Karpas-422 (cell line): ENCODE measurements around the gene EPN3. TPM values are rescaled to one million over a fixed set of nuclear protein-coding genes. Genes with fewer than 3 reads are reported as not detected.

Experiments
- DNase-seq: peaks from one replicate; pipeline ENCODE4 v3.0.0-alpha.2; 2015
- H2AFZ ChIP-seq: fragments of 200-600 bp; sonication (generic); 2 replicates; pipeline ENCODE4 v1.6.1; 2014; ENCODE audit warnings: antibody characterized with exemption, low read length, mixed read lengths
- H3K27ac ChIP-seq: fragments of 200-600 bp; sonication (generic); 2 replicates; pipeline ENCODE4 v1.5.1; 2014; ENCODE audit warnings: mild to moderate bottlenecking, low read length, moderate library complexity
- H3K27me3 ChIP-seq: fragments of 200-600 bp; sonication (generic); 2 replicates; pipeline ENCODE4 v1.6.1; 2014; ENCODE audit warnings: low read length, mixed read lengths
- H3K36me3 ChIP-seq: fragments of 200-600 bp; sonication (generic); 2 replicates; pipeline ENCODE4 v1.6.1; 2014; ENCODE audit warnings: low read length, mixed read lengths; ENCODE audit not compliant: insufficient read depth
- H3K4me1 ChIP-seq: fragments of 200-600 bp; sonication (generic); 2 replicates; pipeline ENCODE4 v1.6.1; 2014; ENCODE audit warnings: mild to moderate bottlenecking, low read length, mixed read lengths
- H3K4me2 ChIP-seq: fragments of 200-600 bp; sonication (generic); 2 replicates; pipeline ENCODE4 v1.6.1; 2014; ENCODE audit warnings: low read length, low read depth, mild to moderate bottlenecking; ENCODE audit not compliant: poor library complexity, severe bottlenecking
- H3K4me3 ChIP-seq: fragments of 200-600 bp; sonication (generic); 2 replicates; pipeline ENCODE4 v1.5.1; 2014; ENCODE audit warnings: mild to moderate bottlenecking, antibody characterized with exemption, low read length, mixed read lengths
- H3K79me2 ChIP-seq: fragments of 200-600 bp; sonication (generic); 2 replicates; pipeline ENCODE4 v1.6.1; 2014; ENCODE audit warnings: mild to moderate bottlenecking, low read length, mixed read lengths
- H3K9ac ChIP-seq: fragments of 200-600 bp; sonication (generic); 2 replicates; pipeline ENCODE4 v1.6.0; 2014; ENCODE audit warnings: low read length
- H3K9me2 ChIP-seq: fragments of 200-600 bp; sonication (generic), shearing (Covaris generic); replicated peaks from 2 replicates; pipeline ENCODE4 v1.6.0; 2014; ENCODE audit warnings: mild to moderate bottlenecking, low read length, moderate library complexity; ENCODE audit not compliant: insufficient read depth
- H3K9me3 ChIP-seq: fragments of 300-700, 200-600 bp; sonication (generic); 2 replicates; pipeline ENCODE4 v1.6.1; 2014; ENCODE audit warnings: low read length, mixed read lengths
- H4K20me1 ChIP-seq: fragments of 200-600 bp; sonication (generic); 2 replicates; pipeline ENCODE4 v1.6.1; 2014; ENCODE audit warnings: mild to moderate bottlenecking, antibody characterized with exemption, low read length, low read depth; ENCODE audit not compliant: insufficient read depth
- total RNA-seq: library from RNA; depleted of rRNA; stranded (reverse); fragments of >200 nt; shearing (Covaris generic); gene quantifications from 2 replicates; pipeline ENCODE4 v1.2.3, GENCODE V29; 2014; ENCODE audit warnings: low replicate concordance

EPN3 gene
- total RNA-seq, 1 experiment from 2014 or later = not detected

DNA sequence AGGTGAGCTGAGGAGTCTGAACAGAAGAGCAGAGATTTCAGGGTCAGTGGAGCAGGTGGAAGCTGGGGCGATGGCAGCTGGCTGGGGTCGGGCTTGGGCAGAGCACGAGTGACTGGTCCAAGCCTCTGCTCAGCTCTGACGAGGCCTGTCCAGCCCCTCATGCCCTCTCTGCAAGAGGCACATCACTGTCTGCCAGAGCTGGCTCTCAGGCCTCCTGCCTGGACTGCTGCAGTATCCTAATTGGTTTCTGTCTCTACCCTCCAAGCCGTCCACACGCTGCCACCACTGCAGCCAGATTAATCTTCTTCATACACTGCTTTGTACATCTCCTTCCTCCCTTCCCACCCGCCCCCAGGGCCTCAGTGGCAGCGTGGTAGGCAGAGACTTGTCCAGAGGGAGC, 53.4 kb downstream of the EPN3 start:
- H3K4me3 ChIP-seq = no peak overlapping the region
- H2AFZ ChIP-seq = no peak overlapping the region
- H3K27me3 ChIP-seq = no peaks in the 10 kb centered on the region
- no peaks in the 10 kb centered on the region; the same call in 1 of the 2 replicates for H3K4me1 ChIP-seq
- DNase-seq = no peak
- H3K4me2 ChIP-seq = no peak overlapping the region
- no peak overlapping the region for H3K9ac ChIP-seq
- no peak overlapping the region for H3K27ac ChIP-seq
- no peaks in the 10 kb centered on the region for H3K9me2 ChIP-seq
- no peaks in the 10 kb centered on the region for H3K79me2 ChIP-seq
- 0 out of 2 replicates have a peak, but pooled peaks cover 3% of the 10 kb centered on the region for H4K20me1 ChIP-seq
- no peaks in the 10 kb centered on the region for H3K9me3 ChIP-seq
- no peaks in the 10 kb centered on the region for H3K36me3 ChIP-seq

DNA sequence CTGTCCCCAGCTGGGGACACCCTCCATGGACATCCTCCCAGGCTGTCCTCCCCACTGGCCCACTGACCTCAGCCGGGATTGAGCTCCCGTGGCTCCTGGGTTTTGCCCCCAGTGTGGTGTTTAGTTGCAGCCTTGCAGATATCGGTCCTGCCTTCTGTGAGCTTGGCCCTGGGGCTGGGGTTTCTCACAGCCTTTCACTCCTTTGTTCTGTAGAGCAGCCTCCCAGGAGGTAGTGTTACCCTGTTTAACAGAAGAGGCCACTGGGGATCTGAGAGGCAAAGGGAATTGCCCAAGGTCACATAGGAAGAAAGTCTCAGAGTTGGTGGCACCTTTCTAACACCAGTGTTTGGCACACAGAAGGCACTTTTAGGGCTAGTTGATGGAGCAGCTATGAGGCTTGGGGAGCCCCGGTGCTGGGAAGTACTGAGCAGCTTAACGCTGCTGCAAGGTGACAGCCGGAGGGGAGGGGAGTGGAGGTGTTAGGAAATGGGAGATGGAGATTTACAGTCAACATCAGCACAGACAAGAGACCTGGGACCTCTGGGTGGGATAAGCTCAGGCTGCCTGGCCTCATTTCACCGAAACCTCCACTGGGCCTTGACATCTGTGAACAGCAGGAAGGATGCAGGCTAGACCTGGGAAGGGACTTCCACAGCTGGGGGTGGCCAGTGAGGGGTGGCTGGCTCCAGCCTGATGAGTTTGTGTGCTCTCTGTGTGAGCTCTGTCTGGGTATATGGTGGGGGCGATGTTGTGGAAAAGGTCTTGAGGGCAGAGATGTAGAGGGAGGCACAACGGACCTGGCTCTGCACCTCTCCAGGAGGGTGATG, 54.1 kb downstream of the EPN3 start:
- Histone ChIP-seq H3K4me1 (no peaks in the 10 kb centered on the region; the same call in 1 of the 2 replicates), H3K9ac (no peak overlapping the region), H3K36me3 (no peaks in the 10 kb centered on the region), H2AFZ (no peak overlapping the region), H3K4me2 (no peak overlapping the region), H3K79me2 (no peaks in the 10 kb centered on the region), H3K4me3 (no peak overlapping the region), H3K27me3 (no peaks in the 10 kb centered on the region), H4K20me1 (0 out of 2 replicates have a peak, but pooled peaks cover 3% of the 10 kb centered on the region), H3K9me2 (no peaks in the 10 kb centered on the region), H3K27ac (no peak overlapping the region), H3K9me3 (no peaks in the 10 kb centered on the region)
- DNase-seq = no peak

DNA sequence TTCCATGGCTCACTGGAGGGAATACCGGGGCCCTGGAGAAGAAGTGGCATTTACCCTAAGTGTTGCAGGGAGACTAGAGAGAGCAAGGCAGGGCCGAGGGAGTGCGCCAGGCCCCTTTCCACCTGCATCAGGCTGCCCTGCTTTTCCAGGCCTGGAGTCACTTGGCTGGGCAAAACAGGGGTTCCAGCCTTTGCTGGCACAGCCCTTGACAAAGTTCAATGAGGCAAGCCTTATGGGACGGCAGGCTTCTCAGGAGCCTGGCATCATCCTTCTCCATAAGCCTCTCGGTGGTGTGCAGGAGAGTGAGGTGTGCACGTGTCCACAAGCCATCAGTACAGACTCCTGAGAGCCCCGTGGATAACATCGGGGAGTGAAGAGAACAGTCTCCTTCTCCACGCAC, 55.0 kb downstream of the EPN3 start:
- no peak overlapping the region for H2AFZ ChIP-seq
- no peak for DNase-seq
- no peaks in the 10 kb centered on the region for H3K9me2 ChIP-seq
- H3K9ac ChIP-seq = no peak overlapping the region
- H3K79me2 ChIP-seq = no peaks in the 10 kb centered on the region
- no peak overlapping the region for H3K4me2 ChIP-seq
- no peak overlapping the region for H3K27ac ChIP-seq
- no peaks in the 10 kb centered on the region; the same call in 1 of the 2 replicates for H3K4me1 ChIP-seq
- H3K4me3 ChIP-seq = no peak overlapping the region
- 0 out of 2 replicates have a peak, but pooled peaks cover 3% of the 10 kb centered on the region for H4K20me1 ChIP-seq
- no peaks in the 10 kb centered on the region for H3K36me3 ChIP-seq
- H3K27me3 ChIP-seq = no peaks in the 10 kb centered on the region
- no peaks in the 10 kb centered on the region for H3K9me3 ChIP-seq

DNA sequence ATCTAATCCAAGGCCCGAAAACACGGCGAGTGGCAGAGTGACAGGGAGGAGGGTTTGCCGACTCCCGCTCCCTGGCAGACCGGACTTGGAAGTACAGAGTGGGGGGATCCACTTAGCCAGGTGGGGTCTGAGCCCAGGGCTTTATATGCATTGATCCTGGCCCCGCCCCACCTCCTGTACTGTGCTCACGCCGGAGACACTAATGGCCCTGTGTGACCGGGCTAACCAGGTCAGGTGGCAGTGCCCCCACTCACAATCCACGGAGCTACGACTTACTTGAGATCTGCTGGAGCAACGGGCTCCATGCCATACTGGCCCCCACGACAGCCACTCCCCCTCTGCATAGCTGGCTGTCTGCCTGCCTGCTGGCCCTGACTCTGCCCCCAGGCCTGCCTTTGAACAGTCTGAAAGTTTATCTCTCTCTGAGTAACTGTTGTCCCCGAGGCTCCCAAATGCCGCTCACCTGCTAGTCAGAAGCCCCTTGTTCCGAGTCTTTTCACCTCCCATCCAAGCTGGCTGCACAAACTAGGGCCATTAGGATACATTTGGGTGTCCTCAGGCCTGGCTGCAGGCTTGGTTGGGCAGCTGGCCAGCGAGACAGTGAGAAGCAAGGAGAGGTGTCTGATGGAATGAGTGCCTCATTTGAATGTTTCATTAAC, 56.0 kb downstream of the EPN3 start:
- no peak overlapping the region for H3K4me2 ChIP-seq
- no peak overlapping the region for H3K27ac ChIP-seq
- no peaks in the 10 kb centered on the region for H3K27me3 ChIP-seq
- H3K36me3 ChIP-seq = no peaks in the 10 kb centered on the region
- 0 out of 2 replicates have a peak, but pooled peaks cover 3% of the 10 kb centered on the region for H4K20me1 ChIP-seq
- H3K9ac ChIP-seq = no peak overlapping the region
- DNase-seq = no peak
- no peaks in the 10 kb centered on the region for H3K9me2 ChIP-seq
- no peaks in the 10 kb centered on the region for H3K79me2 ChIP-seq
- H3K4me1 ChIP-seq = no peaks in the 10 kb centered on the region; the same call in 1 of the 2 replicates
- no peaks in the 10 kb centered on the region for H3K9me3 ChIP-seq
- H2AFZ ChIP-seq = no peak overlapping the region
- no peak overlapping the region for H3K4me3 ChIP-seq

DNA sequence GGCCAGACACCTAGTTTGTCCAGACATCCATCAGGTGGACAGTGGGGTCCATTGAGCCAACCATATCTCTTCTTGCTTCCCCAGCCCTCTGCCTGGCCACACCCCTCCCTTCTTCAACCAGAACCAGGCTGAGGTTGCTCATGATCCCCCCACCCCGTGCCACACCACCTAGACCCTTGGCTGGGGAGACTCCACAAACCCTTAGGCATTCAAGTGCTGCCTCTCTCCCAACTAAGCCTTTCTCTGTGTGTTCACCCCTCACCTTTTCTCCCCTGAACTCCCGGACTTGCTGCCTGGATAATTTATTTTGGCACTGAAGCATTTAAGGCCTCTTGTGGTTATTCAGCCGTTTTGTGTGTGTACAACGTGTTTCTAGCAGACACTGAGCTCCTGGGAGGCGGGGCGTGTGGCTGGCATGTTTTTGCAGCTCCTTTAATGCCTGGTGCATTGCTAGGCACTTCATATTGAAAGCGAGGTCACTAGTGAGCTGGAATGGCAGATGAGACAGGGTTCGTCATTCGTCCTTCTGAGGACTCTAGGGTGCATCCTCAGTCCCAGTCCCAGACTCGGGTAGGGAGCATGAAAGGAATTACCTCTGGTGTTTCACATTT, 56.7 kb downstream of the EPN3 start:
- H4K20me1 ChIP-seq = no peaks in the 10 kb centered on the region
- no peak overlapping the region for H3K27ac ChIP-seq
- no peak overlapping the region for H2AFZ ChIP-seq
- no peaks in the 10 kb centered on the region for H3K36me3 ChIP-seq
- H3K79me2 ChIP-seq = no peaks in the 10 kb centered on the region
- H3K4me1 ChIP-seq = no peaks in the 10 kb centered on the region; the same call in 1 of the 2 replicates
- no peaks in the 10 kb centered on the region for H3K9me2 ChIP-seq
- H3K4me2 ChIP-seq = no peak overlapping the region
- no peaks in the 10 kb centered on the region for H3K9me3 ChIP-seq
- H3K4me3 ChIP-seq = no peak overlapping the region
- H3K27me3 ChIP-seq = no peaks in the 10 kb centered on the region
- DNase-seq = no peak
- H3K9ac ChIP-seq = no peak overlapping the region

DNA sequence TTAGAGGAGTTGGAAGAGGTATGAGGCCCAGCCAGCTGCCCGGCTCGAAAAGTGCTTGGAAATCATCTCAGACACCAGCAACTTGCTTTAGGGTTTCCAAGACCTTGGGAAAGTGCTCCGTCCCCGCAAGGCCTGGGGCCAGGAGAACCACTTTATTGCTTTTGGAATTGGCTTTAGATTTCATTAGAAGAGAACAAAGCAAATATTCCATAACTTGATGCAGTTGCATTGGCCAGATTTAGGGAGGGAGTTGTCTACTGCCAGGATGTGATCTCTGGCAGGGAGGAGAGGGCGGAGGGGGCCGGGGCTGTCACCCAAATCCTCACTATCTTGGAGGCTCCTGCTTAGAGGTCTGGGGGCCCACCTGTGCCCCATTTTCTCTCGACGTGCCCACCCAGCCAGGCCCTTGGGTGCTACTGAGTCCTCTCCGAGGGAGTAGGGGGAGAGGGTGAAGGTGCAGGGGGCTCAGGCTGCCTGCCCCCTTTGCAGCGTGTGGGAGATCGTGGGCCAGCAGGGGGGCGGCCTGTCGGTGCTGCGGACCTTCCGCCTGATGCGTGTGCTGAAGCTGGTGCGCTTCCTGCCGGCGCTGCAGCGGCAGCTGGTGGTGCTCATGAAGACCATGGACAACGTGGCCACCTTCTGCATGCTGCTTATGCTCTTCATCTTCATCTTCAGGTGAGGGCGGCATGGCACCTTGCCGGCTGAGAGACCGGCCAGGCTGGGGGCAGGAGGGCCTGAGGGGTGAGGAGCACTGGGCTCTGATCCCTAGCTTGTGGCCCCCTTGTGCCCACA, 58.6 kb downstream of the EPN3 start:
- Histone ChIP-seq H3K9me3 (no peaks in the 10 kb centered on the region), H3K36me3 (no peaks in the 10 kb centered on the region), H3K9me2 (no peaks in the 10 kb centered on the region), H3K4me2 (no peak overlapping the region), H3K4me1 (no peaks in the 10 kb centered on the region; the same call in 1 of the 2 replicates), H4K20me1 (no peaks in the 10 kb centered on the region), H3K27me3 (no peaks in the 10 kb centered on the region), H3K79me2 (no peaks in the 10 kb centered on the region), H3K27ac (no peak overlapping the region), H3K4me3 (no peak overlapping the region), H3K9ac (no peak overlapping the region), H2AFZ (no peak overlapping the region)
- DNase-seq = no peak

DNA sequence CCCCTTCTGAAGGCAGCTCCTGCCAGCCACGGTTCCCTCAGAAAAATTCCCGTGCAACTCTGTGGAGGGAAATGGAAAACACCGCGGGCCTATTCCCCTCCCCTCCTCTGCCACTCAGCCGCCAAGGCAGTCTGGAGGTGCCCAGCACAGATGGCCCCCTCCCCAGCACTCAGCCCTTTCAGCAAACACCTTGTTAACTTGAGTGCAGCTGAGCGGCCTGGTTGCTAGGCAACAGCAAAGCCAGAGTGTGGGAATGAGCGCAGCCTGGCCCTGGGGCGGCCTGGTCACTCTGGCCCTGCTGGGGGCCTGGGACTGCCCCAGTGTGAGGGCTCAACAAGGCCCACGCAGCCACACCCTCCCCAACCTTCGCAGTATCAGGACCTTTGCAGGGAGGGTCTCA, 60.8 kb downstream of the EPN3 start:
- no peaks in the 10 kb centered on the region for H3K36me3 ChIP-seq
- no peaks in the 10 kb centered on the region for H4K20me1 ChIP-seq

More for the DNA sequence above, 60.8 kb downstream of the EPN3 start:
- no peaks in the 10 kb centered on the region for H3K27me3 ChIP-seq
- no peak overlapping the region for H3K4me3 ChIP-seq
- no peak overlapping the region for H3K27ac ChIP-seq
- H2AFZ ChIP-seq = no peak overlapping the region
- no peak for DNase-seq
- H3K9me2 ChIP-seq = no peaks in the 10 kb centered on the region
- H3K9ac ChIP-seq = no peak overlapping the region
- H3K9me3 ChIP-seq = no peaks in the 10 kb centered on the region
- H3K4me2 ChIP-seq = no peak overlapping the region
- H3K4me1 ChIP-seq = peaks cover 8% of the 10 kb centered on the region
- no peaks in the 10 kb centered on the region for H3K79me2 ChIP-seq
